Measurements from ENCODE around the gene UBL4B. TPM values are rescaled to one million over a fixed set of nuclear protein-coding genes. Genes with fewer than 3 reads are reported as not detected.

UBL4B gene
- total RNA-seq, 1 donor from 2014 or later, result not detected

GRCh38 chr1:110083061-110083865 is 29.0 kb upstream of the UBL4B start:
- DNase-seq, result peak; percentile 5
- intact Hi-C loops (cut with DNase I), result no loop called here
- no peak for ATAC-seq (ENCODE audit: poor library complexity)

GRCh38 chr1:110083866-110084226 is 28.4 kb upstream of the UBL4B start:
- intact Hi-C loops (cut with DNase I), result no loop called here
- peak; percentile 39 for DNase-seq
- peak; percentile 26 for ATAC-seq (ENCODE audit: poor library complexity)

GRCh38 chr1:110084227-110085078 is 27.8 kb upstream of the UBL4B start:
- peak; percentile 69 for DNase-seq
- intact Hi-C loops (cut with DNase I), result no loop called here
- peak; percentile 88 for ATAC-seq (ENCODE audit: poor library complexity)

- no peak for ATAC-seq (ENCODE audit: poor library complexity)
- peak; percentile 14 for DNase-seq
- intact Hi-C loops (cut with DNase I), result no loop called here
Observed at GRCh38 chr1:110085671-110086070, 26.6 kb upstream of the UBL4B start.

GRCh38 chr1:110086961-110087360 is 25.3 kb upstream of the UBL4B start:
- intact Hi-C loops (cut with DNase I), result no loop called here
- DNase-seq, result no peak

GRCh38 chr1:110087812-110088738 is 24.2 kb upstream of the UBL4B start:
- intact Hi-C loops (cut with DNase I), result no loop called here
- ATAC-seq (ENCODE audit: poor library complexity), result peak; percentile 57
- DNase-seq, result no peak

More at GRCh38 chr1:110086961-110087360, 25.3 kb upstream of the UBL4B start:
- ATAC-seq (ENCODE audit: poor library complexity), result no peak

- intact Hi-C loops (cut with DNase I), result no loop called here
- ATAC-seq (ENCODE audit: poor library complexity), result no peak
Observed at GRCh38 chr1:110088739-110089316, 23.4 kb upstream of the UBL4B start.

GRCh38 chr1:110089561-110090275 is 22.5 kb upstream of the UBL4B start:
- ATAC-seq (ENCODE audit: poor library complexity) (peak; percentile 9), DNase-seq (no peak)
- intact Hi-C loops (cut with DNase I), result no loop called here

More at GRCh38 chr1:110088739-110089316, 23.4 kb upstream of the UBL4B start:
- DNase-seq, result no peak

- intact Hi-C loops (cut with DNase I), result no loop called here
- DNase-seq (no peak), ATAC-seq (ENCODE audit: poor library complexity) (no peak)
Observed at GRCh38 chr1:110091381-110091780, 20.9 kb upstream of the UBL4B start.

GRCh38 chr1:110091791-110092190 is 20.5 kb upstream of the UBL4B start:
- intact Hi-C loops (cut with DNase I), result no loop called here
- no peak for ATAC-seq (ENCODE audit: poor library complexity)
- DNase-seq, result no peak

- no peak for ATAC-seq (ENCODE audit: poor library complexity)
- intact Hi-C loops (cut with DNase I), result no loop called here
Observed at GRCh38 chr1:110092991-110093390, 19.3 kb upstream of the UBL4B start.

GRCh38 chr1:110094931-110095654 is 17.1 kb upstream of the UBL4B start:
- intact Hi-C loops (cut with DNase I), result no loop called here
- DNase-seq (no peak), ATAC-seq (ENCODE audit: poor library complexity) (no peak)

More at GRCh38 chr1:110092991-110093390, 19.3 kb upstream of the UBL4B start:
- DNase-seq, result no peak

- no peak for DNase-seq
- ATAC-seq (ENCODE audit: poor library complexity), result no peak
- intact Hi-C loops (cut with DNase I), result no loop called here
Observed at GRCh38 chr1:110097507-110098221, 14.6 kb upstream of the UBL4B start.

GRCh38 chr1:110098222-110099026 is 13.8 kb upstream of the UBL4B start:
- intact Hi-C loops (cut with DNase I), result no loop called here
- ATAC-seq (ENCODE audit: poor library complexity), result no peak
- no peak for DNase-seq

GRCh38 chr1:110100335-110100734 is 11.9 kb upstream of the UBL4B start:
- DNase-seq (no peak), ATAC-seq (ENCODE audit: poor library complexity) (no peak)
- intact Hi-C loops (cut with DNase I), result no loop called here

- intact Hi-C loops (cut with DNase I), result no loop called here
- ATAC-seq (ENCODE audit: poor library complexity) (no peak), DNase-seq (no peak)
Observed at GRCh38 chr1:110102081-110102480, 10.2 kb upstream of the UBL4B start.

Data from Right ventricle myocardium superior (tissue), 1 donor.